Myocyte (in vitro differentiated cells): ENCODE results near the gene PRKAR2A. TPM values are rescaled to one million over a fixed set of nuclear protein-coding genes. Genes with fewer than 3 reads are reported as not detected.

ENCODE experiments used
- DNase-seq: peaks from one replicate; pipeline ENCODE4 v3.0.0-alpha.2; 2012; ENCODE audit warnings: low read depth
- polyA plus RNA-seq: library from polyadenylated mRNA; unstranded; fragments of >200 nt; gene quantifications from one replicate; pipeline ENCODE4 v1.2.1, GENCODE V29; 2012; ENCODE audit warnings: missing spikeins
- total RNA-seq: library from RNA; depleted of rRNA; stranded (reverse); fragments of >200 nt; gene quantifications from 2 replicates; pipeline ENCODE4 v1.2.3, GENCODE V29; 2014

The PRKAR2A gene
- 41.8 and 47.6 TPM in 2 replicates for total RNA-seq
- polyA plus RNA-seq = 22.0 TPM

DNA sequence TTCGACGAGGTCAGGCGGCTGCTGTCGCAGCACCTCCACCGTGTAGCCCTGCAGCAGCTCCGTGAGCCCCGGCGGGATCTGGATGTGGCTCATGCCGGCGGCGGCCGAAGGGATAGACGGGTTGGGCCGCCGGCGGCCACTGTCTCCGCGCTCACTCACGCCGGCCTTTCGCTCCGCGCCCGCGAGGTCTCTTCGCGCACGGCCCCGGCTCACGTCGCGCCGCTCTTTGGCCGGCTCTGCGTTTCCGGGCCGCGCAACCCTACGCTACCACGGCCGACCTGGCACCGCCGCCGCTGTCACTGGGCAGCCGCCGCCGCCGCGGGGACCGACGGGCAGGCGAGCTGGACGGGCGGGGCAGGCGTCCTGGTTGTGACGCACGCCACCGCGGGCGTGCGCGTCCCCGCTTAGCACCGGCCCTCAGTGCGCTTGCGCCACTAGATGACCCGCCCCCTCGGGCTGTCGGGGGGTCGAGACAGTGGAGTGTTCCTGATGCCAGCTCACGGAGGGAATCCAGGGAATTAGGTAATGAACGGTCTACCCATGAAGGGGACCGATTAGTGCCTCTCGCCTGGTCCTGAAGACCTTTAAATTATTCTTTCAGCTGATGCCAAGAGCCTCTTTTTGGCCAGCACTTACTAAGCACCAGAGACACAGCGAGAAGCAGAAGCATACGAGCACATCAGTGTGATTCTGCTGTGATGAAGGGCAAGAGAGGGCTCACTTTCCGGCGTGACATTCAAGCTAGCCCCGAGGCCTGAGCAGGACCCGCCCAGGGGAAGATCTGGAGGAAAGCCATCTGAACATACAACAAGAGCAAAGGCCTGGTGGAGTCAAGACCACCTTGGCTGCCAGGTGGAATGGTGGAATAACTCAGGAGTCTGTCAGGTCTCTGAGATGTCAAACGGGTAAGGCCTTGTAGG is at the start of gene PRKAR2A:
Gene PRKAR2A (minus strand): TSS at position 371 of the 920 bp plus-strand sequence. CDS start 278 bp downstream, at position 93.
- DNase-seq = peak; percentile 92

GRCh38 chr3:48896936-48897335 is 49.3 kb upstream of the PRKAR2A start:
- peak; percentile 20 for DNase-seq

- DNase-seq = no peak
These were observed 46.8 kb upstream of the PRKAR2A start for GRCh38 chr3:48894516-48894915.

DNA sequence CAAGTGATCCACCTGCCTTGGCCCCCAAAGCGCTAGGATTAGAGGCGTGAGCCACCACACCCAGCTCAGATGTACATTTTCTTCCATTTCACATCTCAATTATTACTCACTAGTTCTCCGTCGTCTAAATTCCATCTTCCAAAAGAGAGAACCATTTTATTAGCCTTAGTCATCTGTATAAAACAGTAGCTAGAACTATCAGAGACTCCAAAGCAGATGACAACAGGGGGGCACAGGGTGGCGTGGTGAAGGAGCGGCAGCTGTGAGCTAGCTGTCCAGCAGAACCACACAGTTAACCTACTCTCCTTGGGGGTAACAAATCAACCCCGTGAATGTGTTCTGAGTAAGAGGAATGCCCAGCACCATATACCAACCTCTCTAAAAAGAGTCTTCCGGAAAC is 43.9 kb upstream of the PRKAR2A start:
- DNase-seq = peak; percentile 67

DNA sequence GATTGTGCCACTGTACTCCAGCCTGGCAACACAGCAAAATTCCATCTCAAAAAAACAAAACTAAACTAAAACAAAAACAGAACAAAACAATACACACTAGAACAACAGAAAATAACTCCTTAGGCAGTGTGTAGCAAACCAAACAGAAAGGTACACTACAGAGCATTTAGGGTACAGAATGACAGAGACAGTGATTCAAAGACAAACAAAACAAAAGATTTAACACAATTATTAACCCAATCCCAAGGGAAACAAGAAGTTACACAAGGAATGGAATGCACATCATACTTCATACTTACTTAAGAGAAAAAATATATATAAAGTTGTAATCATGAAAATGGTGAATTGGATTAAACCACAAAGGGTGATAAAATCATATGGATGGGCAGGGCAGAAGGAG is 38.1 kb upstream of the PRKAR2A start:
- DNase-seq = no peak

DNA sequence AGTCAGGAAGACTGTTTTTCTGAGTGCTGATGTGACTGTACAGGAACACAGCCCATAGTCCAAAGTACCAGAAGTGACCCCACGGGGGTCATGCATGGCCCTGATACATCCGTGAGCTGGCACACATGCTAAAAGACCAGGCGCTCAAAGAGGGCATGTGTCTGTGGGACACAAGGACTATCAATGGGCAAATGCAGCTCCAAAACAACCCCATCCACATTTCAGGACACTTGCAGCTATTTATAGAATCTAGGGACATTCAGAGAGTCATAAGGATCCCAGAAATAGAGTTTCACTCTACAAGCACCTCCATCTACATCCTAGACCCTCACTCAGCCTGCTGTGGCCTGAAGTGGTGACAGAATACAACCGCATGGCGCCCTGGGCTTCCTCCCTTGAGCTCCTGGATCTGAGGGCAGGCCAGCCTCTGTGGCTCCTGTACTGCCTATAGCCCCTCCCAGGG is 34.0 kb upstream of the PRKAR2A start:
- peak; percentile 10 for DNase-seq

DNA sequence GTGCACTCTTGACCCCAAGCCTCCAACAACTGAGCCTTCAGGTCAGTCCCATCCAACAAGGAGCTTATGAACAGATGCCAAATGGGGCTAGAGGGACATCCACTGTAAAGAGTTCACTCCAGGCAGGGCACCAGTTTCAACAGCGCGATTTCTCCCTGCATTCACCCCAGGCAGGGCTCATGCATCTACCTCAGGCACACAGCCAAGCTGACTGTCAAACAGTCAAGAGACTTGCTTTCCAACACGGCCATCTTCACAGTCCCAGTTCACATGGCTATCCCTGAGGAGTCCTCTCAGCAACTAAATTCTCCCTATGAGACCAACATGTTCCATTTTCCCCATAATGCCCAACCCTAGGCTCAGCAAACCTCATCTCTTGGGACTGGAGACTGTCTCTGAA is 33.3 kb upstream of the PRKAR2A start:
- no peak for DNase-seq

DNA sequence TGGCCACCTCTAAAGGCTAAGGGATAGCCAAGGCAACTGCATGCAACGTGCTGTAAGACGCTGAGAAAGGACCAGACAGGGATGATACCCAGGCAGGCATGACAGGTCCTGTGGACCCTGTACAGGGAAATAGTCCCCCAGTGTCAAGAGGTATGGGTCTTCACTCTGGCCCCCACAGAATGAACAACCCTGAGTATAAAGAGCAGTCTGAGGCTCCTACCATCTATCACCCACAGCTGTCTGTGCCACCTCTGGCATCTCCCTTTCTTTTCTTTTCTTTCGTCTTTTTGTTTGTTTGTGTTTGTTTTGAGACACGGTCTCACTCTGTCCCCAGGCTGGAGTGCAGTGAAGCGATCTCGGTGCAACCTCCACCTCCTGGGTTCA is 32.3 kb upstream of the PRKAR2A start:
- no peak for DNase-seq

DNA sequence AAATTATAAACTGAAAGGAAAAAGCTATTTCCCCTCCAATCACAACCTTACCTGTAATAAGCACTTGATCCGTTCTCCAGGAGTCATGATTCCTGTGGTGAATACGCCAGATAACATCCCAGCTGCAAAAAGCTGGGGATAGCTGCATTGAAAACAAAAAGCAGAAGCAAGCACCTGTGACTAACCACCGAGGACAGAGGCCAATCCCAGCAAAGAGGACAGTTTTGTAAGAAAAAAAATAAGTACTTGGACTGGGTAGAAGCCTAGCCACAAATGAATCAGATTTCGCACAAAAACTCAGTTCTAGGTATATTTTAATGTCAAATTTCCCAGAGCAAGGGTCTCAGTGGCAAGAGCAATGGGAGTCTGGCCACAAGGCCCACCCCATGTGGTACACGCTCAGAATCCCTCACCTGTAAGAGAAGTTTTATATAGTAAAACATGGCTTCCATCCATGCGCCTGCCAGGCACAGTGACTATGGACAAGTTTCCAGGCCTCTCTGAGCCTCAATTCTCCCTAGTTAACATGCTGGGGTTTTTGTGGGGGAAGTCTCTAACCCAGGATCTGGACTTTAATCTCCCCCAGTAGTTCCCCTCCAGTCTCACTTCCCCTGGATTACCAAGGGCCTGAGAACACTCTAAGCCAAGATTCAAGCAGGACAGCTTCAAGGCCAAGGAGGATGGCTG is 31.8 kb upstream of the PRKAR2A start:
- DNase-seq = no peak

GRCh38 chr3:48877671-48878070 is 30.0 kb upstream of the PRKAR2A start:
- peak; percentile 18 for DNase-seq

GRCh38 chr3:48863122-48863521 is 15.4 kb upstream of the PRKAR2A start:
- no peak for DNase-seq

DNA sequence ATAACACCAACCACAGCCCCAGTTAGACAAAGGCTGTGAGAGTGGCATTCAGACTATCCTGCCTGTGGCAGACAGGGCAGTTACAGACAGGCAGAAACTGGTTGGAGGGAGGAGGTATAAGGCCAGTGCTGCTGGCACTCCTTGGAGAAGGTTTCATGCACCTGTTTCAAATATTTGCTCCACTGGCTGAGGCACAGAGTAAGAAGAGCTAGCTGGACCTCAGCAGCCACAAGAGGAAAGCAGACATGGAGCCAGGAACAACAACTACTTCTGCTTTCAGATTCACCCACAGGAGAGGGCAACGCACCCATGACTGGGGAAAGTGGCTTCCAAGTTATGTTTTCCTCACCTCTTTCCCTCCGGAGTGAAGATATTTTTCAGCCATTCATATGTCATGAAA is 11.5 kb upstream of the PRKAR2A start:
- DNase-seq = peak; percentile 91

- no peak for DNase-seq
These were observed 11.0 kb upstream of the PRKAR2A start for GRCh38 chr3:48858709-48859108.

DNA sequence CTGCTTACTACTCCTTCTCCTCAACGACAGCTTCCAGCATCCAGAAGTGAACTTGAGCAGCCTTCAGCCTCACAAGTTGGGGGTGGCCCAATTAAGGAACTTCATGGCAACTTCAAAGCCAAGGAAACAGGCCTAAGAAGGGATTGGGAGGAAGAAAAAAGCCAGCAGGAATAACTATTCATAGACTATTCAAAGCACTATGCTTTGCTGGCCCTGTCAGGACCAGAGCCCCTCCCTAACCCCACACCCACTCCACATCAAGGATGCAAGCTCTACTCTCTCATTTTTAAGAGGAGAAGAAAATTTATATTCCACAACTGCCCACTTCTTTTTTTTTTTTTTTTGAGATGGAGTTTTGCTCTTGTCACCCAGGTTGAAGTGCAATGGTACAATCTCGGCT is 10.0 kb upstream of the PRKAR2A start:
- DNase-seq = no peak

GRCh38 chr3:48856469-48856868 is 8.8 kb upstream of the PRKAR2A start:
- DNase-seq = no peak

DNA sequence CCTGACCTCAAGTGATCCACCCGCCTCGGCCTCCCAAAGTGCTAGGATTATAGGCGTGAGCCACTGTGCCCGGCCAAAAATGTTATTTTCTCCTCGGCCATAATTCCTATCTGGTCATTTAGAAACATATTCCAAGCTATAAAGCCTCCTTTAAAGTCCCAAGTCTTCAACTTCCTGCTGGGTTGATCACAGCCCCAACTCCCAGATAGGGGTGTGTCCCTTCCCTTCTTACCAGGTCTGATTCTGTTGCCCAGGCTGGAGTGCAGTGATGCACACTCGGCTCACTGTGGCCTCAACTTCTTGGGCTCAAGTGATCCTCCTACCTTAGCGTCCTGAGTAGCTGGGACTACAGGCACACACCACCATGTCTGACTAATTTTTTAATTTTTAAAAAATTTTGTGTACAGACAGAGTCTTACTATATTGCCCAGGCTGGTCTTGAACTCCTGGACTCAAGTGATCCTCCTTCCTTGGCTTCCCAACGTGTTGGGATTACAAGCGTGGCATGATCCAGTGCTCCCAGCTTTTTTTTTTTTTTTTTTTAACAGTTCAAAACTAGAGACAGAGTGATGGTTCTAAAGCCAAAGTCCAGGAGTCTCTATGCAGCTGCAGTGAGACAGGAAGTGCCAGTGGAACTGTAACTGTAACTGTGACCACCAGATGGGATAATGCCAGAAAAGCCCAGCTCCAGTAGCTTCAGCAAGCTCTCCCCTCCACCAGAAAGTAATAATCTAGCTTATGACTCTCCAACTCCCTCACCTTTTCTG is 8.2 kb upstream of the PRKAR2A start:
- DNase-seq = no peak

DNA sequence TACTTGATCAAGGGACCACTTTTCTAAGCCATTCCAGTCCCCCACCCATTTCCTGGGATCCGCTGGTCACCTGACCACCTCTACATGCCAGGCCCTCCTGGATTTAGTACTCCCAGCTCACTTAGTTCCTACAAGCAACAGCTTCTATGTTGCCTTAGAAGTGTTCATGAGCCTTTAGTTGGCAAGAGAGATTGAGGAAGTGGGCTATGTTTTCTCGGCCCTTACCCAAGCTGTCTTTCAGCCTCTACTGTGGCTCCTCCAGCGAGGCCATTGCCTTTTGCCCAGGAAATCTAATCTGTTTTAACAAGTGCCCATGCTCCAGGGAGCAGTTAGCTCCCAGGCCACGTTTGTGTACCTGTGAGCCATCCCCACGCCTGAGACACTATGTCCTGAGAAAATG is 4.5 kb upstream of the PRKAR2A start:
- no peak for DNase-seq

GRCh38 chr3:48851407-48851806 is 3.7 kb upstream of the PRKAR2A start:
- DNase-seq = peak; percentile 59

GRCh38 chr3:48848816-48849515 is 1.3 kb upstream of the PRKAR2A start:
- no peak for DNase-seq

DNA sequence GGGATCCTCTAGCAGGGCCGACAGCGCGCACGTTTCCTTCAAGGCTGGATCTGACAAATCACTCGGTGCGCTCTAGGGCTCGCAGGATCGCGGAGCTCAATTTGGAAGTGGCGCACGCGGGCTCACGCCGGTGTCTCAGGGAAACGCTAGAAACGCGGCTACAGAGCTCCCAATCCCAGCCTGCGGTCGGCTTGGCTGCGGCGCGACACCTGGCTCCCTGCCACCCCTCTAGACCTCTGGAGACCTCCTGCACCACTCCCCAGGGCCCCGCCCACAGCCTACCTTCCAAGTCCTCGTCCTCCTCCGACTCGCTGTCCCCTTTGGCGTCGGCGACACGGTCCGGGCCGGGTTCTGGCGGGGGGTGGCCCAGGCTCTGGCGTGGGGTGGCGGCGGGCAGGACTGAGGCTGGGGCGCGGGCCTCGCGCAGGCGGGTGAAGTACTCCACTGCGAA is 596 bp downstream of the PRKAR2A start:
- peak; percentile 89 for DNase-seq

GRCh38 chr3:48845170-48845569 is 2.5 kb downstream of the PRKAR2A start:
- DNase-seq = no peak
